HCT116 (cell line): Measurements from ENCODE around the gene VWA5A. TPM values are rescaled to one million over a fixed set of nuclear protein-coding genes. Genes with fewer than 3 reads are reported as not detected.

ENCODE experiments used
- ATAC-seq: fragments of 200-7000 bp; cut with Tn5 transposase; 2 replicates; pipeline ENCODE4 v1.9.1; 2020; ENCODE audit warnings: mild to moderate bottlenecking, moderate library complexity
- BruUV-seq: library from RNA; stranded (reverse); fragments of 400-500 nt; replicated peaks from 2 replicates; lab custom pipeline; 2021; lab: Mats Ljungman, UMichigan
- CTCF ChIA-PET: fragments of 300-600 bp; sonication (Branson Sonifier 250); formaldehyde crosslinking; loops from one replicate; lab custom pipeline; 2021; ENCODE audit warnings: antibody characterized with exemption; lab: Charles Lee
- POLR2A ChIA-PET: fragments of 300-600, 350-600 bp; sonication (Branson Sonifier 250); formaldehyde crosslinking; loops from one replicate; lab custom pipeline; 2021; ENCODE audit warnings: antibody characterized with exemption; lab: Charles Lee
- RAD21 ChIA-PET, 2 experiments: fragments of 300-600 bp; sonication (Branson Sonifier 250); formaldehyde crosslinking; loops; one replicate each; lab custom pipeline; 2023; ENCODE audit warnings: low total read pairs in 2 of 2; ENCODE audit not compliant: uncharacterized antibody in 2 of 2, unreplicated experiment in 2 of 2, low non-redundant PET in 1 of 2; lab: Charles Lee
- DNase-seq: peaks from one replicate; pipeline ENCODE4 v3.0.0-alpha.2; 2010; ENCODE audit warnings: low read depth, low spot score
- H2AFZ ChIP-seq: fragments of 200-600 bp; shearing (Covaris generic), sonication (generic); 2 replicates; pipeline ENCODE4 v1.6.1; 2017; ENCODE audit warnings: low read depth, mixed run types, mixed read lengths, antibody characterized with exemption, low read length; ENCODE audit not compliant: poor library complexity, severe bottlenecking
- H3K27ac ChIP-seq: 2 replicates; pipeline ENCODE4 v1.5.1; 2012; ENCODE audit warnings: low read depth, low read length
- H3K27me3 ChIP-seq: fragments of 200-600 bp; sonication (generic); 2 replicates; pipeline ENCODE4 v1.6.1; 2016; ENCODE audit warnings: mixed run types, low read length, mixed read lengths; ENCODE audit not compliant: insufficient read depth
- H3K36me3 ChIP-seq, 2 experiments: fragments of 200-500 bp in 1 of 2; fragments of 200-600 bp in 1 of 2; sonication (Bioruptor generic) in 1 of 2; sonication (generic) in 1 of 2; 2 replicates each; pipeline versions ENCODE4 v1.5.1 to v1.6.1; 2014 to 2016; ENCODE audit warnings: low read length in 2 of 2, inconsistent platforms in 1 of 2, mixed read lengths in 1 of 2, mixed run types in 1 of 2; ENCODE audit not compliant: insufficient read depth in 2 of 2, control insufficient read depth in 1 of 2
- H3K4me1 ChIP-seq, 2 experiments: fragments of 200-600 bp in 1 of 2; sonication (generic) in 1 of 2; 2 replicates each; pipeline versions ENCODE4 v1.5.1 to v1.6.1; 2012 to 2017; ENCODE audit warnings: low read length in 2 of 2, inconsistent platforms in 1 of 2, mild to moderate bottlenecking in 1 of 2, mixed read lengths in 1 of 2, mixed run types in 1 of 2, moderate library complexity in 1 of 2; ENCODE audit not compliant: insufficient read depth in 2 of 2, control insufficient read depth in 1 of 2
- H3K4me2 ChIP-seq: fragments of 200-600 bp; sonication (generic); 2 replicates; pipeline ENCODE4 v1.6.1; 2017; ENCODE audit warnings: mixed run types, low read length, mixed read lengths
- H3K4me3 ChIP-seq, 2 experiments: fragments of 200-600 bp in 1 of 2; sonication (generic) in 1 of 2; replicated peaks in 1 of 2; 2 replicates each; pipeline ENCODE4 v1.5.1; 2011 to 2016; ENCODE audit warnings: low read length in 2 of 2, control low read depth in 1 of 2, low read depth in 1 of 2, mild to moderate bottlenecking in 1 of 2, mixed read lengths in 1 of 2, mixed run types in 1 of 2
- H3K79me2 ChIP-seq: fragments of 200-600 bp; sonication (generic); 2 replicates; pipeline ENCODE4 v1.6.1; 2017; ENCODE audit warnings: mild to moderate bottlenecking, mixed run types, low read length, moderate library complexity, mixed read lengths; ENCODE audit not compliant: insufficient read depth
- H3K9ac ChIP-seq: fragments of 200-600 bp; sonication (generic); 2 replicates; pipeline ENCODE4 v1.6.1; 2016; ENCODE audit warnings: low read length, mixed read lengths
- H3K9me2 ChIP-seq: fragments of 200-600 bp; sonication (generic), shearing (Covaris generic); 2 replicates; pipeline ENCODE4 v1.6.1; 2017; ENCODE audit warnings: mixed run types, mild to moderate bottlenecking, moderate library complexity; ENCODE audit not compliant: insufficient read depth
- H3K9me3 ChIP-seq, 2 experiments: fragments of 200-500 bp in 1 of 2; fragments of 200-600 bp in 1 of 2; sonication (Bioruptor generic) in 1 of 2; sonication (generic) in 1 of 2; 2 replicates each; pipeline ENCODE4 v1.6.1; 2014 to 2017; ENCODE audit warnings: low read length in 2 of 2, mixed read lengths in 2 of 2, inconsistent platforms in 1 of 2, low read depth in 1 of 2, mild to moderate bottlenecking in 1 of 2, mixed run types in 1 of 2, moderate library complexity in 1 of 2; ENCODE audit not compliant: control insufficient read depth in 1 of 2, insufficient read depth in 1 of 2
- H4K20me1 ChIP-seq: fragments of 200-600 bp; sonication (generic), shearing (Covaris generic); 2 replicates; pipeline ENCODE4 v1.6.1; 2017; ENCODE audit warnings: mixed run types, mild to moderate bottlenecking, moderate library complexity; ENCODE audit not compliant: insufficient read depth
- CEBPB ChIP-seq: IDR thresholded peaks from 2 replicates; pipeline ENCODE4 v1.6.1; 2012; ENCODE audit warnings: low read depth
- ELF1 ChIP-seq: IDR thresholded peaks from 2 replicates; pipeline ENCODE4 v1.6.1; 2012; ENCODE audit warnings: low read depth, borderline replicate concordance
- RAD21 ChIP-seq: IDR thresholded peaks from 2 replicates; pipeline ENCODE4 v1.6.1; 2012; ENCODE audit warnings: low read depth, mild to moderate bottlenecking
- SP1 ChIP-seq: IDR thresholded peaks from 2 replicates; pipeline ENCODE4 v1.6.1; 2012; ENCODE audit warnings: low read depth
- SRF ChIP-seq: IDR thresholded peaks from 2 replicates; pipeline ENCODE4 v1.6.1; 2012; ENCODE audit warnings: low read depth
- ZFX ChIP-seq: fragments of 450-650 bp; IDR thresholded peaks from 2 replicates; pipeline ENCODE4 v1.6.1; 2017
- ZNF274 ChIP-seq: fragments of 200-500 bp; sonication (Bioruptor generic); IDR thresholded peaks from 2 replicates; pipeline ENCODE4 v1.6.1; 2014; ENCODE audit warnings: mild to moderate bottlenecking, low read depth, low read length, inconsistent platforms
- intact Hi-C: fragments of 100-400 bp; cut with micrococcal nuclease; formaldehyde crosslinking; loops from 2 replicates; pipeline ENCODE4 v1.10.0; 2022
- total RNA-seq: library from RNA; stranded (reverse); gene quantifications from one replicate; pipeline ENCODE4 v1.2.1, GENCODE V29; 2021; ENCODE audit not compliant: unreplicated experiment

Gene VWA5A
- total RNA-seq, 1 experiment from 2014 or later, result 5.0 TPM

DNA sequence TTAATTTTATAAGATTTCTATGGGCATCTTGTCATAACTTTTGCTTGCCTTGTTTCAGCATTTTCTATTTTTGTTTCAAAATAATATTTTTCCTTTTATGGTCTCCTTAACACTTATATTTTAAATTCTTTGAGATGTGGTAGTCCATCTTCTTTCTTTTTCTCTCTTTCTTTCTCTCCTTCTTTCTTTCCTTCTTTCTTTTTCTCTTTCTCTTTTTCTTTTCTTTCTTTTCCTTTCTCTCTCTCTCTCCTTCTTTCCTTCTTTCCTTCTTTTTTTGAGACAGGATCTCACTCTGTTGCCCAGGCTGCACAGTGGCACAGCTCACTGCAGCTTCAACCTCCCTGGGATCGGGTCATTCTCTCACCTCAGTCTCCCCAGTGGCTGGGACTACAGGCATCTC, 38.0 kb upstream of the VWA5A start:
- ATAC-seq, result no peak
- Histone ChIP-seq H3K9ac (no peak overlapping the region), H3K79me2 (no peaks in the 10 kb centered on the region), H3K4me2 (no peak overlapping the region), H3K4me1 (no peaks in the 10 kb centered on the region), H3K9me3 (no peaks in the 10 kb centered on the region), H3K9me2 (no peaks in the 10 kb centered on the region), H3K36me3 (no peaks in the 10 kb centered on the region), H3K27ac (no peak overlapping the region), H3K27me3 (peaks cover 35% of the 10 kb centered on the region), H3K4me3 (no peak overlapping the region), H2AFZ (no peak overlapping the region), H4K20me1 (peaks cover 4% of the 10 kb centered on the region; the same call in 1 of the 2 replicates)
- no peak for TF ChIP-seq ZFX
- no peak for TF ChIP-seq ZNF274
- no peak for TF ChIP-seq SP1
- no peak for TF ChIP-seq SRF
- ChIA-PET RAD21 (no interaction called here), CTCF (no interaction called here), POLR2A (no interaction called here)
- no peak for DNase-seq
- intact Hi-C loops, result no loop called here
- no TSS peak for BruUV-seq

DNA sequence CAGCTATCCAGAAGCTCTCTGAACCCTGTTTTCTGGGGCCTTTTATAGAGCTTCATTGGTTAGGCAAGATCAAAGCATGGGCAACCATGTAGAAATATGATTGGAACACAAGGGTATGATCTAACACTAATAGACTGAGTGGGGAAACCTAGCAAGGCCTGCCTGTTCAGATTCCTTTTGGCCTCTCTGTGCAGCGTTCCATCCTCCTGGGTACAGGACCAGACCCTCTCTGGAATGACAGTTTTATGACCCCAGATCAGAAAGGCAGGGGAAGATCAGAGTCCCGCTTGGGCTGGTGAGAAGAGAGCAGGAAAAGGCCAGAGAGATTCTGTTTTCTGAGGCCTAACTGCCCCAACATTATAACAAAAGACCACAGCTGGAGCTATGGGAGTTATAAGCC, 36.7 kb upstream of the VWA5A start:
- ChIA-PET RAD21 (no interaction called here), CTCF (no interaction called here), POLR2A (no interaction called here)
- BruUV-seq, result no TSS peak
- H3K4me3 ChIP-seq, result no peak overlapping the region
- DNase-seq, result no peak
- H3K9me2 ChIP-seq, result no peaks in the 10 kb centered on the region
- H3K9me3 ChIP-seq, result no peaks in the 10 kb centered on the region
- intact Hi-C loops, result no loop called here
- H3K79me2 ChIP-seq, result no peaks in the 10 kb centered on the region
- H3K9ac ChIP-seq, result no peak overlapping the region
- no peaks in the 10 kb centered on the region for H3K4me1 ChIP-seq
- H3K27me3 ChIP-seq, result peaks cover 48% of the 10 kb centered on the region
- no peak overlapping the region for H2AFZ ChIP-seq
- no peaks in the 10 kb centered on the region for H3K36me3 ChIP-seq
- no peak overlapping the region for H3K27ac ChIP-seq
- H3K4me2 ChIP-seq, result no peak overlapping the region
- H4K20me1 ChIP-seq, result peaks cover 4% of the 10 kb centered on the region; the same call in 1 of the 2 replicates
- TF ChIP-seq ZFX, result no peak
- no peak for TF ChIP-seq ELF1
- no peak for TF ChIP-seq ZNF274
- TF ChIP-seq RAD21, result no peak
- no peak for TF ChIP-seq CEBPB
- TF ChIP-seq, all 23 proteins: peak for 0
- no peak for ATAC-seq
